ENCODE results near the gene BTBD1.
"Not testable (repeated sequence)": the region's sequence is repeated elsewhere in the genome, so short reads cannot be mapped to it uniquely, and the experiment has no call there.

BTBD1 gene

GRCh38 chr15:83057002-83057401 is 10.1 kb downstream of the BTBD1 start:
- no peak for DNase-seq

DNA sequence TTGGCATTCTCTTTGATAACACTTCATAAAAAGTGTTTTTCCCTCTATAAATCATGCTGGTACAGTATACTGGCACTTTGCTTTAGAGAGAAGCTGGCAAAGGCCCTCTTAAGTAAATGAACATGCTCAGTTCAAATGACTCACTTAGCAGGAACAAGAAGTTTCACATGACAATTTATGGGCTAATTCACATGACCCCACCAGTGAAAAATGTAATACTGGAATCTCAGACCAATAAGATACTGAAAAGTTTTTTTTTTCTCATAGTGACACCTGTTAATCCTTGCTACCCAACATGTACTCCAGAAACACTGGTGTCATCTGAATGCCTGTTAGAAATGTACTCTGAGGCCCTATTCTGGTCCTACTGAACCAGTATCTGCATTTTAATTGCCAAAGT is 13.9 kb downstream of the BTBD1 start:
- peak; percentile 34 for DNase-seq

- DNase-seq: no peak
These were observed 20.4 kb downstream of the BTBD1 start for GRCh38 chr15:83046558-83047127.

- DNase-seq: no peak
These were observed 22.9 kb downstream of the BTBD1 start for GRCh38 chr15:83044156-83044555.

GRCh38 chr15:83039206-83039605 is 27.8 kb downstream of the BTBD1 start:
- DNase-seq: no peak

DNA sequence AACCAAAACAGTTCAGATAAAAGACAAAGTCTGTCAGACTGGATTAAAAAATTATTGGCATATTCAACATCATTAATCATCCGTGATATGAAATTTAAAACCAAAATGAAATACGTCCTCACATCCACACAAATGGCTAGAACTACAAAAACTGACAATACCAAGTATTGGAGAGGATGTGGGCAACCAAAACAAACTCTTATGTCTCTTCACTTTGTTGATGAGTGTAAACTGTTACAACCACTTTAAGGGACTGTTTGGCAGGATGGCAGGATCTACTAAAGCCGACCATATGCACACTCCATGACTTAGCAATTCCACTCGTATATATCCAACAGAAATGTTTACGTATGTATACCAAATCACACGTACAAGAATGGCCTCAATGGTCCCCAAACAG is 30.8 kb downstream of the BTBD1 start:
- no peak for DNase-seq

DNA sequence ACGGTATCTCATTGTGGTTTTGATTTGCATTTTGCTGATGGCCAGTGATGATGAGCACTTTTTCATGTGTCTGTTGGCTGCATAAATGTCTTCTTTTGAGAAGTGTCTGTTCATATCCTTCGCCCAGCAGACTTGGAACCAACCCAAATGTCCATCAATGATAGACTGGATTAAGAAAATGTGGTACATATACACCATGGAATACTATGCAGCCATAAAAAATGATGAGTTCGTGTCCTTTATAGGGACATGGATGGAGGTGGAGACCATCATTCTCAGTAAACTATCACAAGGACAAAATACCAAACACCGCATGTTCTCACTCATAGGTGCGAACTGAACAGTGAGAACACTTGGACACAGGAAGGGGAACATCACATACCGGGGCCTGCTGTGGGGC is 35.8 kb downstream of the BTBD1 start:
- not testable (repeated sequence) for DNase-seq

- no peak for DNase-seq
These were observed 37.0 kb downstream of the BTBD1 start for GRCh38 chr15:83030021-83030420.

DNA sequence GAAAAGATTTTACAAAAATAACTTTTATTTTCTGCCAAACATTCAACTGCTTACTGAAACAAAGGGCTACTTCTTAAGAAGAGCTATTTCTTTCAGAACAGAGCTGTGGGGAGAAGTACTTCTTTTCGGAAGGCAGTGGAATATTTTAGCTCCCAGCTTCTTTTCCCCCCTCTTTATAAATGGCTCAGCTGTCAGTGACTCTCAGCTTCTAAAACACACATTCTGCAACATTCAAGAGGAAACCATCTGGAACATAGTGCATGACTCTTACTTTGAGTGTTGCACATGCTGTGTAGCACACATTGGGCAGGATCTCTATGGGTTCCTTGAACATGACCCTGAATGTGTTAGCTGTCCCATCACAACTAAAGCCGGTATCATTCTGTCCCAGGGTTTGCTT is 48.6 kb downstream of the BTBD1 start:
- no peak for DNase-seq

GRCh38 chr15:83016906-83017305 is 50.1 kb downstream of the BTBD1 start:
- DNase-seq: no peak

DNA sequence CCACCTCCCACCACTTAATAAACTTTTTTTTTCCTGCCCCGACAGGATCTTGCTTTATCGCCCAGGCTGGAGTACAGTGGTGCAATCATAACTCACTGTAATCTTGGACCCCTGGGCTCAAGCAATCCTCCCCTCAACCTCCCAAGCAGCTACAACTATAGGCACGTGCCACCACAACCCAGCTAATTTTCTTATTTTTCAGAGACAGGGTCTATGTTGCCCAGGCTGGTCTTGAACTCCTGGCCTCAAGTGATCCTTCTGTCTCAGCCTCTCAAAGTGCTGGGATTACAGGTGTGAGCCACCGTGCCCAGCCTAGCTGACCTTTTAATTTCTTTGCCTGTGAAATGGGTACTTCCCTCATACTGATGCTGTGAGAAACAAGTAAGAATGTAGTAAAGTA is 51.7 kb downstream of the BTBD1 start:
- DNase-seq: no peak

DNA sequence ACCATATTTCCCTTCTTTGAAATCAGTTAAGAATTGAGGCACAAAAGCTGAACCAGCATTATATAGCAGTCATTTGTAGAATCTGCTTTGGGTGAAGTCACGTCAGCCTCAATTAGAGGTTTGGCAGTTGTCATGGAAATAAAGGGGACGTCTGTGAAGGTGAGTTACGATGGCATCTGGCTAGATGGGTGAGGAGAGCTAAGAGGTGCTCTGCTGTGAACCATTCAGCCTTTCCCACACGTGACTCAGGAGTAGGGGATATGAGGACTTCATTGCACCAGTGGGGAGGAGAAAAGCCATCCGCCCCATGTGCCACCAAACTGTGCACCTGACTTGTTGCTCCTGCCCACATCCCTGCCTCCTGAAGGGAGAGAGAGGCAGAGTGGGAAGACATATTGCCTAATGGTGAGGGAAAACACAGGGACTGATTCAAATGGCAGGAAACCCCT is 52.8 kb downstream of the BTBD1 start:
- DNase-seq: no peak

- DNase-seq: peak; percentile 33
These were observed 54.4 kb downstream of the BTBD1 start for GRCh38 chr15:83012636-83013035.

- peak; percentile 55 for DNase-seq
These were observed 55.0 kb downstream of the BTBD1 start for GRCh38 chr15:83012076-83012426.

GRCh38 chr15:83011271-83012075 is 55.6 kb downstream of the BTBD1 start, which contains the start of gene C15orf40:
TSS of gene C15orf40 (minus strand) at chr15:83011639. CDS start at chr15:83011607, 32 bp downstream.
- peak; percentile 97 for DNase-seq

DNA sequence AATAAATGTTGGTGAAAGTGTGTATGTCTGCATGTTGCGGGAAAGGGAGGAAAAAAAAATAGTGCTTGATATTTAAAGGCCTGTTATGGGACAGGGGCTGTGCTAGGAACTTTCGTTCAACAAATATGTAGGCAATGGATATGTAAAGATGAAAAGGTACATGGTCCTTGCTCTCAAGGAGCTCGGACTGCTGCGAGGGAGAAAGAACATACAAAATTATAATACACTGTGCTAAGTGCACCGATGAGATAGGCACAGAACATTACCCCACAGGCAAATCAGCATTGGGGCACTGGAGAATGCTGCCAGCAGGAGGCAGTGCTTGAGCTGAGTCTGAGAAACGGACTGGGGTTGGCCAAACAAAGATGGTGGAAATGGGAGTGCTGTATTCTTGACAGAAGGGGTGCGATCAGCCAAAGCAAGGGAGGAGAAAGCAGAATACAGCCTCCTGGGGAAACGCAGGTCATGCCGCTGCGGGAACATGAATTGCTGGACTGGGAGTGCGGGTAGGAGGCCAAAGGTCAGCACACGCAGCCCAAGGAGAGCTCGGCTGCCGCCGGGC is 56.3 kb downstream of the BTBD1 start:
- peak; percentile 94 for DNase-seq

- not testable (repeated sequence) for DNase-seq
These were observed 66.4 kb downstream of the BTBD1 start for GRCh38 chr15:83000672-83001031.

DNA sequence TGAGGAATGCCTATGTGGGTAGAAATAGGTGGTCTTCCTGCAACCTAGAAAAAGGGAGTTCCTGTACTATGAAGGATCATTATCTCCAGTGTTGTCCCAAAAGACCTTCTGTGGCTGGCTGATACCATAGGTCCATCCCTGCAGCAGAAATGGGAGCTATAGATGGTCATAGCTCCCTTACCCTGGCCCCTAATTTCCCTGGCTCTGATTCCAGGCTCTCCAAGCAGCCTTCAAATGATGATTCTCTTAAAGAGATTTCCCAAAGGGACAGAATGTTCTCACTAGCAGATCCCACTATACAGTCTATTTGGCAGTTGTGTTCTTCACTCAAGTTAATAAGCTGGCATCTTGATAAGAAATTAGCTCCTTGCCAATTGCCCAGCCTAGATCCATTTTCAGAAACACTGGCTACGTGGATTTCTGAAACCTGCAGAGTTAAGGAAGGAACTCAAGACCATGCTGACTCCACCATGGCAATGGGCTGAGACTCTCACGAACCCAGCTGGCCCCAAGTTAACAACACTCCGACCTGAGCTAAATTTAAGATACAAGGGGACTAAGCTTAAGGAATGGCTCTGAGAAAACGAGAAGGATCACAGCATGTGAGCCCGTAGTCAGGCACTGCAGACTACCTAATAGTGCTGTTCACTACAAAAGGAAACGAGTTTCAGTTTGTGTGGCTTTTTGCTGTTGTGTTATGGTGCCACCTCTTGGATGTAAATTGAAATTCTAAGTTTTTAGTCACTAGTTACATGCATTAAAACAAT is 67.0 kb downstream of the BTBD1 start:
- DNase-seq: peak; percentile 90

DNA sequence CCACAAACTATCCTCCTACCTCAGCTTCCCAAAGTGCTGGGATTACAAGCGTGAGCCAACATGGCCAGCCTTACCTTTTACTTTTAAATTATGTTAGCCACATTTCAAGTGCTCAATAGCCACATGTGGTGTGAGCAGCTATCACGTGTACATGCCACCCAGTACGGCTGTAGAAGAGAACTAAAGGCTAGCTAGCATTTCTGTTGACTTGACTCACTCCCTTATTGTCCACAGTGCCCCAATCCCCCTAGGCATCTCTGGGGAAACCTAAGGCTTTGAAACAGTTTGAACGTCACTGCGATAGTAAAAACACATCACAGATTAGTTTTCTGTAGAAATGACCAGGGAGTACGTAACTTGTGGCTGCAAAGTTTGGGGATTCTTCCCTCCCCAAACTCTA is 67.6 kb downstream of the BTBD1 start:
- DNase-seq: no peak

DNA sequence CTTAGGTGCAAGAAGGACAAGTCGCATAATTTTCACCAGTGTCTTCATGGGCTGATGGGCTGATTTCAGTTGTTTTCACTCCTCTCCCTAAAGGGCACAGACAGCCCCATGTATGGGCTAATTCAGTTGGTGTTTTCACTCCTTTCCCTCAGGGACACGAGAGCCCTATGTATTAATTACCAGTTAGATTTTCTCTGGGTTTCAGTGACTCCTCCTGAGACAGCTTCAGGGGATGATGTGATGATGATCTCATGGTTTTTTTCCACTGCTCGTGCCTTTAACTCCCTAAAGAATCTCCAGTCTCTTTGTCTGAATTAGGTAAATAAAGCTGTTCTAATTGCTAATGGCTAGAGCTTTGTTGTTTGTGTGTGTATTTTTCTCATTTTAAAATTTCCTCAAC is 71.1 kb downstream of the BTBD1 start:
- DNase-seq: no peak

DNA sequence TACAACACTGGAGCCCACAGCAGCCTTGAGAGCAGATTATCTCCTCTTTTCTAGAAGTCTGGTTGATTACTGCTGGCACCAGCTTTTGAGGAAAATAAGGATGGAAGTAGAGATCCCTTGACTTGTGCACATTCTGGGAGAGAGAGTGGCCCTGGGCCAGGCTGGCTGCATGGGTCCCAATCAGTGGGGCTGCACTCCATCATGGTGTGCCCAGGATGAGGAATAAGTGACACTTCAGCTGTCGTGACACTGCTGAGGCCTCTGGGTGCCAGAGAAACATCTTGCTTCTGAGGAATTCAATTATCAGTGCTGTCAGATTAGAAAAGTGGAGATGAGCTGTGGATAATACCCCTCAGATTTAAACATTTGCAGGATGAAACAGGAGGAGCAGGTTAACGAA is 72.0 kb downstream of the BTBD1 start:
- no peak for DNase-seq

DNA sequence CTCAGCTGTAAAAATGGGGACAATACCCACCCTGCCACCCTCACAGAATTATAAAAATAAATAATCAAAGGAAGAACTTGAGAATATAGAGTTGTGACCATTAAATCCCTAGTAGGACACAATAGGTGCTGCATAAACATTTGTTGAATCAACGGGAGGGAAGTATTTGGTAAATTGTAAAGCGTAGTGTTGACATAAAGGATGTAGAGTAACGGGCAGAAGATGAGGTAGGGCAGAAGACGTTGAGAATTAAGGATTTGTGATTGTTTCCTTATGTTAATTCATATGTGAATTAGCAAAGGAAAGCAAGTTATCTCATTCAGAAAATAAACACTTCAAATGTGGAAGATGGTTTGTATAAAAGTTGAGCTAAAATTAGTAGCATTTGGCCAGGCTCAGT is 73.9 kb downstream of the BTBD1 start:
- no peak for DNase-seq

GRCh38 chr15:82992436-82992998 is 74.5 kb downstream of the BTBD1 start:
- no peak for DNase-seq

All from hematopoietic multipotent progenitor cell treated with erythropoietin and hydrocortisone succinate and interleukin-3 and kit ligand, for 4 days (in vitro differentiated cells).